ENCODE measurements around the gene MAP3K3. TPM values are rescaled to one million over a fixed set of nuclear protein-coding genes. Genes with fewer than 3 reads are reported as not detected.

The MAP3K3 gene
- total RNA-seq, 2 donors from 2014 or later = 28.3 to 54.2 TPM

- Mint-ChIP-seq H3K9me3 (no peaks in the 10 kb centered on the region), H3K27ac (peak overlapping the region; percentile 79 to 99), H3K36me3 (peaks cover 7 to 17% of the 10 kb centered on the region in 2 donors)
- ATAC-seq (peak in 1 of 2 donors; percentile 59), DNase-seq (ENCODE audit: low spot score in 2 of 2) (no peak)
Measured at GRCh38 chr17:63609816-63610573, 12.2 kb upstream of the MAP3K3 start.

- Mint-ChIP-seq H3K36me3 (peaks cover 7 to 17% of the 10 kb centered on the region in 2 donors), H3K9me3 (no peaks in the 10 kb centered on the region), H3K27ac (peak overlapping the region; percentile 79 to 99)
- DNase-seq (ENCODE audit: low spot score in 2 of 2) (no peak), ATAC-seq (no peak)
Measured at GRCh38 chr17:63610854-63611253, 11.4 kb upstream of the MAP3K3 start.

- peak in 1 of 2 donors; percentile 42 for DNase-seq (ENCODE audit: low spot score in 2 of 2)
- ATAC-seq = peak; percentile 78 to 85
- H3K9me3 Mint-ChIP-seq = no peaks in the 10 kb centered on the region
- H3K27ac Mint-ChIP-seq = peak overlapping the region; percentile 79 to 99
- H3K36me3 Mint-ChIP-seq = peaks cover 7 to 17% of the 10 kb centered on the region in 2 donors
Measured at GRCh38 chr17:63611354-63611753, 10.9 kb upstream of the MAP3K3 start.

GRCh38 chr17:63613663-63614062 is 8.6 kb upstream of the MAP3K3 start:
- ATAC-seq = no peak
- Mint-ChIP-seq H3K9me3 (no peaks in the 10 kb centered on the region), H3K36me3 (peaks cover 7 to 17% of the 10 kb centered on the region in 2 donors), H3K27ac (no peak overlapping the region)
- DNase-seq (ENCODE audit: low spot score in 2 of 2) = no peak

GRCh38 chr17:63621229-63621683 is 961 bp upstream of the MAP3K3 start:
- Mint-ChIP-seq H3K36me3 (peaks cover 10% of the 10 kb centered on the region in 2 donors), H3K9me3 (no peaks in the 10 kb centered on the region), H3K27ac (peak overlapping the region; percentile 80 to 83)
- DNase-seq (ENCODE audit: low spot score in 2 of 2) (no peak), ATAC-seq (no peak)

- Mint-ChIP-seq H3K9me3 (no peaks in the 10 kb centered on the region), H3K27ac (peak overlapping the region; percentile 89 to 96)
- peak; percentile 69 to 75 for DNase-seq (ENCODE audit: low spot score in 2 of 2)
Measured at GRCh38 chr17:63622574-63623390, 565 bp downstream of the MAP3K3 start.

GRCh38 chr17:63623786-63624530 is 1.7 kb downstream of the MAP3K3 start:
- DNase-seq (ENCODE audit: low spot score in 2 of 2) (no peak), ATAC-seq (no peak)
- Mint-ChIP-seq H3K27ac (peak overlapping the region; percentile 89 to 96), H3K9me3 (no peaks in the 10 kb centered on the region), H3K36me3 (peaks cover 10% of the 10 kb centered on the region in 2 donors)

More at GRCh38 chr17:63622574-63623390, 565 bp downstream of the MAP3K3 start:
- peak; percentile 29 to 39 for ATAC-seq
- H3K36me3 Mint-ChIP-seq = peaks cover 10% of the 10 kb centered on the region in 2 donors

GRCh38 chr17:63624531-63624880 is 2.3 kb downstream of the MAP3K3 start:
- no peak for ATAC-seq
- H3K36me3 Mint-ChIP-seq = peaks cover 10% of the 10 kb centered on the region in 2 donors
- no peaks in the 10 kb centered on the region for H3K9me3 Mint-ChIP-seq
- no peak overlapping the region for H3K27ac Mint-ChIP-seq
- DNase-seq (ENCODE audit: low spot score in 2 of 2) = no peak

GRCh38 chr17:63626551-63627180 is 4.4 kb downstream of the MAP3K3 start:
- H3K9me3 Mint-ChIP-seq = no peaks in the 10 kb centered on the region
- no peak for DNase-seq (ENCODE audit: low spot score in 2 of 2)
- no peak overlapping the region for H3K27ac Mint-ChIP-seq
- no peak for ATAC-seq
- peaks cover 10% of the 10 kb centered on the region in 2 donors for H3K36me3 Mint-ChIP-seq

- no peaks in the 10 kb centered on the region for H3K36me3 Mint-ChIP-seq
Measured at GRCh38 chr17:63629627-63630026, 7.4 kb downstream of the MAP3K3 start.

GRCh38 chr17:63631062-63631461 is 8.8 kb downstream of the MAP3K3 start:
- no peak for ATAC-seq

More at GRCh38 chr17:63629627-63630026, 7.4 kb downstream of the MAP3K3 start:
- DNase-seq (ENCODE audit: low spot score in 2 of 2) (no peak), ATAC-seq (no peak)
- Mint-ChIP-seq H3K9me3 (no peaks in the 10 kb centered on the region), H3K27ac (no peak overlapping the region)

GRCh38 chr17:63631626-63632025 is 9.4 kb downstream of the MAP3K3 start:
- H3K9me3 Mint-ChIP-seq = no peaks in the 10 kb centered on the region
- no peak for DNase-seq (ENCODE audit: low spot score in 2 of 2)
- ATAC-seq = no peak
- H3K27ac Mint-ChIP-seq = no peak overlapping the region
- peaks cover 0 to 4% of the 10 kb centered on the region in 2 donors for H3K36me3 Mint-ChIP-seq

More at GRCh38 chr17:63631062-63631461, 8.8 kb downstream of the MAP3K3 start:
- DNase-seq (ENCODE audit: low spot score in 2 of 2) = no peak
- no peaks in the 10 kb centered on the region for H3K9me3 Mint-ChIP-seq
- no peaks in the 10 kb centered on the region for H3K36me3 Mint-ChIP-seq
- H3K27ac Mint-ChIP-seq = no peak overlapping the region

- H3K27ac Mint-ChIP-seq = no peak overlapping the region
- no peak for DNase-seq (ENCODE audit: low spot score in 2 of 2)
- H3K9me3 Mint-ChIP-seq = no peaks in the 10 kb centered on the region
- ATAC-seq = no peak
- H3K36me3 Mint-ChIP-seq = peaks cover 0 to 4% of the 10 kb centered on the region in 2 donors
Measured at GRCh38 chr17:63633742-63634141, 11.5 kb downstream of the MAP3K3 start.

GRCh38 chr17:63634163-63634562 is 11.9 kb downstream of the MAP3K3 start:
- ATAC-seq (no peak), DNase-seq (ENCODE audit: low spot score in 2 of 2) (no peak)
- H3K27ac Mint-ChIP-seq = peak overlapping the region in 1 of 2 donors; percentile 73
- no peaks in the 10 kb centered on the region for H3K9me3 Mint-ChIP-seq
- H3K36me3 Mint-ChIP-seq = peaks cover 0 to 4% of the 10 kb centered on the region in 2 donors

GRCh38 chr17:63634816-63635215 is 12.6 kb downstream of the MAP3K3 start:
- ATAC-seq (no peak), DNase-seq (ENCODE audit: low spot score in 2 of 2) (no peak)
- Mint-ChIP-seq H3K36me3 (peaks cover 0 to 4% of the 10 kb centered on the region in 2 donors), H3K27ac (no peak overlapping the region), H3K9me3 (no peaks in the 10 kb centered on the region)

- Mint-ChIP-seq H3K27ac (no peak overlapping the region), H3K9me3 (no peaks in the 10 kb centered on the region), H3K36me3 (peaks cover 0 to 4% of the 10 kb centered on the region in 2 donors)
- no peak for ATAC-seq
- no peak for DNase-seq (ENCODE audit: low spot score in 2 of 2)
Measured at GRCh38 chr17:63635290-63635689, 13.1 kb downstream of the MAP3K3 start.

All from activated naive CD4-positive, alpha-beta T cell treated with anti-CD3 and anti-CD28 coated beads, Interleukin-2, amount 50 U/mL, for 72 hours (primary cell).